NCI-H345 treated with DMSO at 0.1 percent for 48 hours (cell line): ENCODE measurements around the gene LILRA1.
"Not testable (repeated sequence)": the region's sequence is repeated elsewhere in the genome, so short reads cannot be mapped to it uniquely, and the experiment has no call there.

Experiments used
- DNase-seq: peaks from one replicate; lab custom pipeline; 2025; ENCODE audit not compliant: unreplicated experiment; lab: John Stamatoyannopoulos, UW

The LILRA1 gene

GRCh38 chr19:54576411-54576976 is 16.9 kb upstream of the LILRA1 start:
- DNase-seq: no peak

GRCh38 chr19:54577334-54577733 is 16.1 kb upstream of the LILRA1 start:
- no peak for DNase-seq

- not testable (repeated sequence) for DNase-seq
These were observed 15.2 kb upstream of the LILRA1 start for GRCh38 chr19:54578268-54578667.

GRCh38 chr19:54586397-54586796 is 7.0 kb upstream of the LILRA1 start:
- DNase-seq: no peak

- DNase-seq: no peak
These were observed 6.4 kb upstream of the LILRA1 start for GRCh38 chr19:54587026-54587425.

- not testable (repeated sequence) for DNase-seq
These were observed 647 bp downstream of the LILRA1 start for GRCh38 chr19:54593931-54594626.

GRCh38 chr19:54594737-54595136 is 1.3 kb downstream of the LILRA1 start:
- no peak for DNase-seq

- DNase-seq: not testable (repeated sequence)
These were observed 2.4 kb downstream of the LILRA1 start for GRCh38 chr19:54595680-54596436.

- no peak for DNase-seq
These were observed 6.8 kb downstream of the LILRA1 start for GRCh38 chr19:54600212-54600611.

- DNase-seq: no peak
These were observed 12.8 kb downstream of the LILRA1 start for GRCh38 chr19:54606230-54606629.

- no peak for DNase-seq
These were observed 13.7 kb downstream of the LILRA1 start for GRCh38 chr19:54606891-54607784.

- no peak for DNase-seq
These were observed 14.3 kb downstream of the LILRA1 start for GRCh38 chr19:54607785-54608150.

GRCh38 chr19:54608205-54608604 is 14.8 kb downstream of the LILRA1 start:
- DNase-seq: no peak

- DNase-seq: no peak
These were observed 15.4 kb downstream of the LILRA1 start for GRCh38 chr19:54608792-54609191.

- DNase-seq: no peak
These were observed 15.9 kb downstream of the LILRA1 start for GRCh38 chr19:54609356-54609791.

GRCh38 chr19:54612428-54612827 is 19.0 kb downstream of the LILRA1 start:
- no peak for DNase-seq

GRCh38 chr19:54614726-54615125 is 21.3 kb downstream of the LILRA1 start:
- no peak for DNase-seq

- no peak for DNase-seq
These were observed 22.6 kb downstream of the LILRA1 start for GRCh38 chr19:54616057-54616456.

GRCh38 chr19:54616821-54617560 is 23.6 kb downstream of the LILRA1 start:
- DNase-seq: no peak

- no peak for DNase-seq
These were observed 27.0 kb downstream of the LILRA1 start for GRCh38 chr19:54620464-54620863.
